GM15510 (cell line): Measurements from ENCODE around the gene LCTL.

Experiments used
- POLR2A ChIP-seq: IDR thresholded peaks from 3 replicates; pipeline ENCODE4 v1.6.1; 2011; ENCODE audit warnings: borderline replicate concordance; ENCODE audit not compliant: insufficient read length; ENCODE audit errors: extremely low read depth

Gene LCTL

DNA sequence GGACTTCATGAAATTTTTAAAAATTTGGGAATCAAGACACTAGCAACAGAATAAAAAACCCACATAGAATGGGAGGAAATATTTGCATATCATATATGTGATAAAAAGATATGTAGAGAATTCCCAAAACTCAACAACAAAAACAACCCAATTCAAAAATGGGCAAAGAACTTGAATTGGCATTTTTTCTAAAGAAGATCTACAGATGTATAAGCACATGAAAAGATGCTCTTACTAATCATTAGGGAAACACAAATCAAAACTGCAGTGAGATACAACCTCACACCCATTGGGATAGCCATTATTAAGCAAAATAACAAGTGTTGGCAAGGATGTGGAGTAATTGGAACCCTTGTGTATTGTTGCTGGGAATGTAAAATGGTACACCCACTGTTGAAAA lies 10.1 kb downstream of the LCTL start:
- no peak for TF ChIP-seq POLR2A

- no peak for TF ChIP-seq POLR2A
Observed at GRCh38 chr15:66545255-66545654, 20.5 kb downstream of the LCTL start.

DNA sequence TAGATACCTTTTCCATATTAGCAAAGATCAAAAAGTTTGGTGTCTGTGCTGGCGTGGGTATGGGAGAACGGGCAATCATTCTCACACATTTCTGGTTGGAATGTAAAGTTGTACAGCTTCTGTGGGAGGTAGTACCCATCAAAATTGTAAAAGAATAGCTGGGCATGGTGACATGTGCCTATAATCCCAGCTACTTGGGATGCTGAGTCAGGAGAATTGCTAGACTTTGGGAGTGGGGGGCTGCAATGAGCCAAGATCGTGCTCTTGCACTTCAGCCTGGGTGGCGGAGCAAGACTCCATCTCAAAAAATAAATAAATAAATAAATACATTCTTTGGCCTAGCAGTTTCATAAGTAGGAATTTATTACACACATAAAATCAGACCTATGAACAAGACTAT lies 22.9 kb downstream of the LCTL start:
- TF ChIP-seq POLR2A: no peak

GRCh38 chr15:66535056-66535455 lies 30.7 kb downstream of the LCTL start:
- no peak for TF ChIP-seq POLR2A

- no peak for TF ChIP-seq POLR2A
Observed at GRCh38 chr15:66524838-66525237, 41.0 kb downstream of the LCTL start.

GRCh38 chr15:66523926-66524325 lies 41.9 kb downstream of the LCTL start:
- no peak for TF ChIP-seq POLR2A

- TF ChIP-seq POLR2A: no peak
Observed at GRCh38 chr15:66515901-66516322, 49.9 kb downstream of the LCTL start.

DNA sequence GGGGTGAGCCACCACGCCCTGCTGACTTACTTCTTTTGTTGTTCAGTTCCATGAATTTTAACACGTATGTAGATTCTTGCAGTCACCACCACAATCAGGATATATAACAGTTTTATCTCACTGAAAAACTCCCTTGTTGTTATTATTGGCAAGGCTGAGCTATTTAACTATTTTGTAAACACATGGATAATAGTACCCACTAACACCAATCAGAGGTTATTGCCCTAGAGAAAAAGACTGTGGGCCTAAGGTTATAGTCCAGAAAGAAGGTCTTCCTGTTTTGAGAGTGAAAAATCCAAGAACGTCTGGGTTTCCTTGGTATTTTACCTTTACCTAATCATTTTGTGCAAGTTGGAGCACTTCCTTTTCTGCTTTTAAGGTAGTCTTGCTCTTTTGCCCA lies 51.2 kb downstream of the LCTL start:
- no peak for TF ChIP-seq POLR2A

GRCh38 chr15:66508293-66508883 lies 57.4 kb downstream of the LCTL start:
- TF ChIP-seq POLR2A: no peak

DNA sequence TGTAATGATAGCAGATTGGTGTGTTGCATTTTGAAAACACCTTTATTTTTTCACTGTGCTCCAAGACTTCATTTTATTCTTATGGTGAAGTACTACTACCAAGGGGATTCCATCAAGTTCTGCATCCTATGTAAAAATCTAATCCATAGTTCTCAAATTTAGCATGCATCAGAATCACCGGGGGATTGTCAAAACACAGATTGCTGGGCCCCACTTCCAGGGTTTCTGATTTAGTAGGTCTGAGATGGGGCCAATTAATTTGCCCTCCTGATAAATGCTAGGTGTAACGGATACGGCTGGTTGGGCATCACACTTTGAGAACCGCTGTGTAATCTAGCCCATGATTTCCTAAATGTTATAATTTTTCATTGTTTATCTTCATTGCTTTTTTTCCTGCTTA lies 60.0 kb downstream of the LCTL start:
- no peak for TF ChIP-seq POLR2A

GRCh38 chr15:66505430-66505811 lies 60.4 kb downstream of the LCTL start:
- TF ChIP-seq POLR2A: no peak

DNA sequence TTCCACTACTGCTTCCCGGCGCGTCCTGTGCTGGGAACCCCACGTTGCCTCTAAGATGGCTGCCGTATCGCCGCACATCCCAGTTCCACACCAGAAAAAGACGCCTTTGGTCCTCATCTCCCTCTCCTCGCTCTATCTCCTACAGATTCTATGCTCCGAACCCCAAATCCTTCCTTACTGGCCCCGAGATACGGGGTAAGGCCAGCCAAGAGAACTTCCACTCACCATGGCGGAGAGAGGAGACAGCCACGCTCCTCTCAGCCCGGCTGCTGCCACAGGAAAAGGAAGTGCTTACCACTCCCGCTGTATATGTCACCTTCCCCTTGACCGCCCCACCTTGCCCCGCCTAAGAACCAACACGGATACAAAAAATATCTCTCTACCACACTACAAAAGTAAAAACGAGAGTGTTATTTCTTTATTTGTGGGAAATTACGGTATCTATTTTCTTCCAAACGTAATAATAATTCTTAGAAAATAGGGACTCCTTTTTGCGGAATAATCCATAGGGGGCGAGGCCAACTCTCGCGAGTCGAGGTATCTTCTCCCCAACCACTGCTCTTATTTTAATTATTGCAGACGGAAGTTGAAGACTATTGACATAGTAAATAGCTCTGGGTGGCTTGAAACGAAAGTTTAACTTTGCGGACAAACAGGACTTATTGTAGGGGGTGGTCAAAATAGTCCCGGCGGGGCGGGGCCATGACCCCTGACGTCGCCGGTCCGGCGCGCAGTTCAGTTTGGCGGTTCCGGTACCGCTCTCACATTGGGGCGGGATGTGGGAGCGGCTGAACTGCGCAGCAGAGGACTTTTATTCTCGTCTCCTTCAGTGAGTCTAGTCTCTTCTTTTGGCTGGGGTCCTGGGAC lies 61.0 kb downstream of the LCTL start, which contains the start of the genes RPL4 and ZWILCH:
Gene RPL4 (minus strand): TSS at position 293 of the 867 bp plus-strand sequence. CDS start 65 bp downstream, at position 228.
Gene ZWILCH (plus strand): TSS at position 764 of the 867 bp plus-strand sequence. CDS start 13 bp downstream, at position 777.
- TF ChIP-seq POLR2A: peak; percentile 91

- TF ChIP-seq POLR2A: no peak
Observed at GRCh38 chr15:66503780-66504562, 61.8 kb downstream of the LCTL start.

- no peak for TF ChIP-seq POLR2A
Observed at GRCh38 chr15:66502491-66502890, 63.3 kb downstream of the LCTL start.
